GM21723 (cell line): ENCODE measurements around the gene SRPK2.

ENCODE experiments used
- ATAC-seq: cut with Tn5 transposase; IDR thresholded peaks from one replicate; pipeline ENCODE4 v1.9.1; 2021; ENCODE audit warnings: mild to moderate bottlenecking, moderate library complexity; ENCODE audit not compliant: unreplicated experiment

Gene SRPK2

DNA sequence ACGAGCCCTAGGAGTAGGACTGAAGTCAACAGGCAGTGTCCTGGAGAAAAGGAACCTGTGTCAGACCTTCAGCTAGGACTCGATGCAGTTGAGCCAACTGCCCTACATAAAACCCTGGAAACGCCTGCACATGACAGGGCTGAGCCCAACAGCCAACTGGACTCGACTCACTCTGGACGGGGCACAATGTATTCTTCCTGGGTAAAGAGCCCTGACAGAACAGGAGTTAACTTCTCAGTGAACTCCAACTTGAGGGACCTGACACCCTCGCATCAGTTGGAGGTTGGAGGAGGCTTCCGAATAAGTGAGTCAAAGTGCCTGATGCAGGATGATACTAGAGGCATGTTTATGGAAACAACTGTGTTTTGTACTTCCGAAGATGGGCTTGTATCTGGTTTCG lies 281.3 kb downstream of the SRPK2 start:
- ATAC-seq = no peak

DNA sequence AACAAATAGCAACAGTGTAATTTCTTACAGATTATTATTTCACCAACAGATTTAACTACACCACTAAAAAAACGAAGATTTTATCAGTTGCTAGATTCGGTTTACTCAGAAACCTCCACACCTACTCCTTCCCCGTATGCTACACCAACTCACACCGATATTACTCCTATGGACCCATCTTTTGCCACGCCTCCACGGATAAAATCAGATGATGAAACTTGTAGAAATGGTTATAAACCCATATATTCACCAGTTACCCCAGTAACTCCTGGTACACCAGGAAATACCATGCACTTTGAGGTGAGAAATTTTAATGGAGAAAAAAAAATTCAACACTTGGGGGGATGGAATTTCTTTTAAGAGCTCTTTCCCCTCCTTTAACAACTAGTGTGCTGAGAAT lies 282.2 kb downstream of the SRPK2 start:
- no peak for ATAC-seq

DNA sequence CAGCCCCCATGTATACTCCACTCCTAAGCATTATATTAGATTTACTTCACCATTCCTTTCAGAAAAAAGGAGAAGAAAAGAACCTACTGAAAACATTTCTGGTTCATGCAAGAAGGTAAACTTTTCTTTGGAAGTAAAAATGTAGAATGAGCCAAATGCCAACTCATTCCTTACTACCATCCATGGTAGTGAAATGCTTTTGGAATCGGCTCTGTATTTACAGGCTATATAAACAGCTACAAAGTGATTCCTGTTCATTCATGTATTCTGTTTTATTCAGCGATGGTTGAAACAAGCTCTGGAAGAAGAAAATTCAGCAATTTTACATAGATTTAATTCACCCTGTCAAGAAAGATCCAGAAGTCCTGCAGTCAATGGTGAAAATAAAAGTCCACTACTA lies 283.1 kb downstream of the SRPK2 start:
- ATAC-seq = no peak

DNA sequence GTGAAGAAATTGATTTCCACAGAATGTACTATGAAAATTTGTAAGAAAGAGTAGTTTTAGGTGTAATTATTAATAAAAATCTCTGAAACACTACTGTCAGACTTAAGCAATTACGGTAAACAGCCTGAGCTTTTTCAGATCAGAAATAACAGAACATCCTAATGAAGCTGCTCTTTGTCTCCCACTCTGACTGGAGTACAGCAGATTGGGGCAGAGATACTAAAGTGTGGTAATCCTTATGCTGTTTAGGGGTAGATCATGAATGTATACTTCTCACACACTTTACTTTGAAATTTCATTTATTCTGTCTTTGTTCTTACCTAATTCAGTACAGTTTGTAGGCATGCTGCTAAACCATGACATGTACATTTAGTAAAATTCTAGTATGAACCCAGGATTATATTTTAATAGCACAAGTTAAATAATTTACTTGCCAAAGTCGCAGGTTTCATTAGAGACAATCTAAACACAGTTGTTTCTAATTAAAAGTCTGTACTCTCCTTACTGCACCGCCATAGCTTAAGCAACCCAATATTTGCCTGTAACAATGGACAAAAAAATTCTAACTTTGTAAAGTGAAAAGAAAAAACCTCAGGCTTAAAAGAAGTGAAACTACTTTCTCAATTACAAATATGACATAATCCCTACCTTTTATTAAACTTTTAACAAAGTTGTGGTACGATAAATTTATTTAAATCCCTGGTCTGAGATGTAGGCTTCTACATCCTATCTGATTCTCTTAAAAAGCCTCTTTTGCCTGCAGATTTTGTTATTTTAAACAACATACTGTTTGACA lies 286.0 kb downstream of the SRPK2 start:
- ATAC-seq = no peak

DNA sequence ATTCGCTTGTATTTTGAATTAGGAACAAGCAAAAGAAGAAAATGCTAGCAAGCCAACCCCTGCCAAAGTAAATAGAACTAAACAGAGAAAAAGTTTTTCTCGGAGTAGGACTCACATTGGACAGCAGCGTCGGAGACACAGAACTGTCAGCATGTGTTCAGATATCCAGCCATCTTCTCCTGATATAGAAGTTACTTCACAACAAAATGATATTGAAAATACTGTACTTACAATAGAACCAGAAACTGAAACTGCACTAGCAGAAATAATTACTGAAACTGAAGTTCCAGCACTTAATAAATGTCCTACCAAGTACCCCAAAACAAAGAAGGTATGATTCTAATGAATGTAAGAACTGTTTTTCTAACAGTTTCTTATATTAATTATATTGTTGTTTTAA lies 286.9 kb downstream of the SRPK2 start:
- peak; percentile 57 for ATAC-seq

DNA sequence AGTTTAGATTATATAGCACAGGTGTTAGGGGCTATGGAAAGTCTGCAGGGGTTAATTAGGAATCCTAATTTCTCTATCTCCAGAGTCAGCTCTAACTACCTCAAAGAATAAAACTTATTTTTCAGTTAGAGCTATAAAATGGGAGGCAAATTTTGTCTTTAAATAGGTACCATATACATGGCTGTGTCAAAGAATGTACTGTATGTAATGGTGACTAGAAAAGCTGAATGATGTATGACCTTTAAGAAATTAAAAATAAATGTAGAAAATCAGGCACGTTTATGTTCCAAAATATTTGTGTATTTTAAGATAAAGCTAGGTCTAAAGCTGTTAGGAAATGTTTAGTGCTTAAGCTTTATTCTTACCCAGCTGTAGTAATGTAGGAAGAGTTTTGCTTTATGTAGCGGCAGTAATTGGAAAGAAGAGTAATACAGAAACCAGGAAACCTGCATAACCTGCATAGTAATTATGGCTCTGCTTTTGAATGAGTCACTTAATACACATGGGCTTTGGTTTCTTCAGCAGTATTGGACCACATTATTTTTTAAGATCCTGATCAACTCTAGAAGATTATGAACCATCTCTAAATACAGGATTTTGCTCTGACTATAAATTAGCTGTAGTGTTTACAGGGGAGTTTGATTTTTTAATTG lies 289.7 kb downstream of the SRPK2 start:
- ATAC-seq = peak; percentile 64

DNA sequence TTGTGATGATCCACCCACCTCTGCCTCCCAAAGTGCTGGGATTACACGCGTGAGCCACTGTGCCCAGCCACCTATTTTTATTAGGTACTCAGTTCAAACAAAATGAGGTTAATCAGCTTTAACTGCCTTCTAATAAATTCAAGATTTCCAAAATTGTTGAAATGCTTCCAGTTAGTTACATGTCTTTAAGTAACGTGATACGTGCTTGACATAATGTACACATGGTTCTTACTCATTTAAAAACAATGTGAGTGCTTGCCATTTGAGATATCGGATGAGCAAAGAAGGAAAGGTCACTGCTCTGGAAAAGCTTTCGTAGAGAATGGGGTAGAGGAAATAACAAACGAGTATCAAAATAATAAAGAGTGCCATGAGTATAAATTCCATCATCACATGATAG lies 291.1 kb downstream of the SRPK2 start:
- ATAC-seq = no peak

DNA sequence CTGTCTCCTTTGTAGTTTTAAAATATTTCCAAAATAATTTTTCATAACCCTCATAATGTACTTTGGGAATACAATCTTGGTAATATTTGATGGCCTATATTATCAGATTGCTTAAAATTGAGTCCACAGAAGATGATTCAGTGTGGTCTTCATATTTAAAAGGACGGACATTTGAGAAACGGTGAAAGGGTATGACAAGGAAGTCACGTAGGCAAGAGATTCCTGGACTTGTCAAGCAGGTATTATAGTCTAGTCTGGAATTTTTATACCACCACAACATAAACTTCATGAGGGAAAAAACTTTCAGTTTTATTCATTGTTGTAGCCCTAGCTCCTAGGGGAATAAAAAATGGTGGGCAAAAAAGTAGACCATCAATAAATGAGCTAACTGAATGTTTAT lies 292.4 kb downstream of the SRPK2 start:
- no peak for ATAC-seq

DNA sequence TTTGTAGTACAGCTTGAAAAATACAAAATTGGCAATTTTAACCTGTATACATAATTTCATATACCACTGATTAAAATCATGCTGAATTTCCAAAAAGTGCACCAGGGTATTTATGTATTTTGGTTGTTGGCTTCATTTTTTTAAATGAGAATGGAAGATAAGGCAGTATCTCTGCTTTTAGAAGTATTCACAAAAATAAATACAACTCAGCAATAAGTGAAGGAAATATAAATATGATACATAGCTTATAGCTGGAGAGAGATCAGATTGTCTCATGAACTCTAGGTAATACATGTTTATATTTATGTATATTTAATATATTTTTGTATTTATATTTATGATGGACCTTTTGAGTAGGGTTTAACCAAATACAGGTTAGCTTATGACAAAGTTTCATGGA lies 293.8 kb downstream of the SRPK2 start:
- no peak for ATAC-seq

DNA sequence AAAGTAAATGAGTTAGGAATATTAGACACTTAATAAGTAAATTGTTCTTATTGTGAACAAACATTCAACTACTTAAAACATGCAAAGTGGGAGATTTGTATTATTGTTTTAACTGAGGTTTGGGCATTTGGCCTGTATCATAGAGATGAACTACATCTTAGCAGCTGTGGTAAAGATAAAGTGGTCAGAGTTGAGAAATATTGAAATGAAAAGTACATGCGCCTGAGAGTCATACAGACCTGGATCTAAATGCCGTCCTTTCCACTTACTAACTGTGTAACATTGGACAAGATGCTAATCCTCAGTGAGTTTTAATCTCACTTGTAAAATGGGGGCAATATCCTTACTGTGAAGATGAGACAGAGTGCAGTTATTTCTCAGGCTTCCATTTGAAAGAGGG lies 300.3 kb downstream of the SRPK2 start:
- no peak for ATAC-seq

DNA sequence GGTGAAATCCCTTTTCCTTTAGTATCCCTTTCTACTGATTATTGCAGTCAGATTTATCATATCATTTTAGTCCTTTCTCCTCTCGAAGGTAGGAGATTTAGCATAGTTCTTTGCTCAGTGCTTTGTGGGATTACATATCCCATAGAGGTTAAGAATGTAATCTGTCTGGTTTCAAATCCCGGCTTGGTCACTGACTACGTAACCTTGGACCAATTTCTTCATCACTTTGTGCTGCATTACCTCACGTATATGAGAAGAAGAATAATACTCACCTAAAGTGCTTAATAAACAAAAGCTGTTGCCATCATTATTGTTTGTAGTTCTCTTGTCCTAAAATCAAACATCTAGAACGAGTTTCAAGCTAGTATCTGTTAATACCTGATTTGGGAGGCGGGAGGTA lies 300.7 kb downstream of the SRPK2 start:
- no peak for ATAC-seq

DNA sequence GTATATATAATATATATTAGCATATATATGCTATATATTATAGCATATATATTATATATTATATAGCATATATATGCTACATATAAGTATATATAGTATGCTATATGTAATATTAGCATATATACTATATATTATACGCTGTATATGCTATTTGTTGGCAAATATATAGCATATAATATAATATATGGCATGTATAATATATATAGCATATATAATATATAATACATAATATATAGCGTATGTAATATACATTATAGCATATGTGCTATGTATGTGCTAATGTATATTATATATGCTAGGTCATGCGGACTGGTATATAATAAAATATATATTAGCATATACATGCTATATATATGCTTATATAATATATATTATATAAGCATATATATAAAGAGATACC lies 301.9 kb downstream of the SRPK2 start:
- no peak for ATAC-seq

DNA sequence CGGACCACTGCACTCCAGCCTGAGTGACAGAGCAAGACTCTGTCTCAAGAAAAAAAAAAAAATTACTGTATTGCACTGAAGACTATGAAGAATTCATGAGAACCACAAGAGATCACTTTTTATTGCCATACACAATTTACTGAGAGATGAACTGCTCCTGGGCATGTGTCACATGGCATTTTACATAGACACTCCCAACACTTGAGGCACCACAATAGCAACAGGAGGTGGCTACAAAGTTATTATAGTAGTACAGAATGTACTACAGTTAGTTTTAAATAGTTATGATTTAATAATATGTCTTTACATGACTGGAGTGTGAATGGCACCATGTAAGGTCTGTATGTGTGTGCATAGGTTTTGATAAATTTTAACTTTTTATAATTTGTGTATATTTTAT lies 304.1 kb downstream of the SRPK2 start:
- no peak for ATAC-seq

DNA sequence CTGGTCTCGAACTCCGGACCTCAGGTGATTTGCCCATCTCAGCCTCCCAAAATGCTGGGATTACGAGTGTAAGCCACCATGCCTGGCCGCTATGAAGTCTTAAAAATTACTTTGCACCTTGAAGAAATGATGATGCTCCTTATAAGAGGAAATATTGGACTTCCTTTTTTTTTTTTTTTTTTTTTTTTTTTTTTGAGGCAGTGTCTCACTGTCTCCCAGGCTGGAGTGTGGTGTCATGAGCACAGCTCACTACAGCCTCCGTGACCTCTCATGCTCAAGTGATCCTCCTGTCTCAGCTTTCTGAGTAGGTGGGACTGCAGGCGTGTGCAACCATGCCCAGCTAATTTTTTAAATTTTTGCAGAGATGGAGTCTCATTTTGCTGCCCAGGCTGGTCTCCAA lies 309.4 kb downstream of the SRPK2 start:
- ATAC-seq = no peak

DNA sequence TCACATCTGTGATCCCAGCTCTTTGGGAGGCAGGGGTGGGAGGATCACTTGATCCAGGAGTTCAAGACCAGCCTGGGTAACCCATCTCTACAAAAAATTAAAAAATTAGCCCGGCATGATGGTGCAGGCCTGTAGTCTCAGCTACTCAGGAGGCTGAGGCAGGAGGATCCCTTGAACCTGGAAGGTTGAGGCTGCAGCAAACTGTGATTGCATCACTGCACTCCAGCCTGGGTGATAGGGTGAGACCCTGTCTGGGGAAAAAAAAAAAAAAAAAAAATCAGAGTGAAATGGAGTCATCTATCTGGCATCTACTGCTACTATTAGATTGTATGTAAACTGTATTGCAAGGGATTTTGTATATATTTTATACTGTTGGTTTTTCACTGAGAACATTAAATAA lies 315.6 kb downstream of the SRPK2 start:
- ATAC-seq = no peak

DNA sequence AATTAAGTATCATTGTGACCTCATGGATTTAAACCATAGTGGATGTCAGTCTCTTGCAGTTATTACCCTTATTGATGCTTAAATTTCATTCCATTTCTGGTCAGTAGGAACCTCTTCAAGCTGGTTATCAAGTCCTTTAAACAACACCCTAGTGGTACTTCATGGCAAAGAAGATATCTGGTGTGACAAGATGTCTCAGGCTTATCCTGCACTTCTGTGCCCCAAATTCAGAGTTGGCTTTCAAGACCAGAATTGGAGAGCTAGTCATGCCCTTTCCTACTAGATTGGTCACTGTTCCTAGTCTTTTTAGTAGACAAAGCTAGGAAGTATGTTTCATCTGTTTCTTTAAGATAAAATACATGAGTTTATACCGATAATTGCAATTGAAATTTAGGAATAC lies 319.8 kb downstream of the SRPK2 start:
- no peak for ATAC-seq

DNA sequence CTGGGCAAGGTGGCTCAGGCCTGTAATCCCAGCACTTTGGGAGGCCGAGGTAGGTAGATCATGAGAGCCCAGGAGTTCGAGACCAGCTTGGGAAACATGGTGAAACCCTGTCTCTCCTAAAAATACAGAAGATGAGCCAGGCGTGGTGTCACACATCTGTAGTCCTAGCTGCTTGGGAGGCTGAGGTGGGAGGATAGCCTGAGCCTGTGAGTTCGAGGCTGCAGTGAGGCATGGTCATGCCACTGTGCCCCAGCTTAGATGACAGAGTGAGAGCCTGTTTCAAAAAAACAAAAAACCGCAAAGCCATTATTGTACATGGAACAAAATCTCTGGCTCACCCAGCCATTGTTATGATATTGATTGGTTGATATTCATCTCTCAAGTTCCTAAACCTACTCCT lies 321.0 kb downstream of the SRPK2 start:
- ATAC-seq = no peak
